GM18868 (cell line): ENCODE results near the gene APLN.

Source experiments
- ATAC-seq: cut with Tn5 transposase; IDR thresholded peaks from one replicate; pipeline ENCODE4 v1.9.1; 2021; ENCODE audit warnings: mild to moderate bottlenecking, moderate library complexity; ENCODE audit not compliant: unreplicated experiment

The APLN gene

GRCh38 chrX:129663171-129663570 lies 8.4 kb upstream of the APLN start:
- ATAC-seq, result no peak

DNA sequence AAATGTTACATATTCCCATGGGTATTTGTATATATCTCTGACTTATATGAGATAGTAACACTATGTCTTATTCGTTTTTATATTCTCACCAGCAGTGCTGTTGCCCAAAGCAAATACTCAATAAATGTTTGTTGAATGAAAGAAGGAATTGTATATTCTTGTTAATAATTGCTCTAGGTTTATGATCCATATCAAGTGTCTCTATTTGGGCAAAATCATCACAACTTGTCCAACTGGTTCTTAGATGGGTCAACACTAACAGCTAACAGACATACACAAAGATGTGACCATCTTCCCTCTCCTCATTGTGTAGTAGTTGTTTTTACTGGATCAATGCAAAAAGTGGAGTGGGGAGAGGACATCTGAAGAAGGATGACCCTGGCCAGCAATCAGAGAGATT lies 6.6 kb upstream of the APLN start:
- no peak for ATAC-seq

DNA sequence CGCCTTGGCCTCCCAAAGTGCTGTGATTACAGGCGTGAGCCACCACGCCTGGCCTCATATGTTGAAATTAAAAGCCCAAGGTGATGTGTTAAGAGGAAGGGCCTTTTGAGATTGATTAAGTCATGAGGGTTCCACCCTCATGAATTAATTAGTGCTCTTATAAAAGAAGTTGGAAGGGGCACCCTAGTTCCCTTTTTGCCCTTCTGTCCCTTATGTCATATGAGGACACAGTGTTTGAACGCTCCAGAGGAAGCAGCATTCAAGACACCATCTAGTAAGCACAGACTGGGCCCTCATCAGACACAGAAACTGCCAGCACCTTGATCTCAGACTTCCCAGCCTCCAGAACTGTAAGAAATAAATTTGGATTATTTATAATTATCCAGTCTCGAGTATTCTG lies 5.1 kb upstream of the APLN start:
- no peak for ATAC-seq

- no peak for ATAC-seq
Measured at GRCh38 chrX:129659141-129659540, 4.4 kb upstream of the APLN start.

- ATAC-seq, result no peak
Measured at GRCh38 chrX:129658429-129658828, 3.7 kb upstream of the APLN start.

DNA sequence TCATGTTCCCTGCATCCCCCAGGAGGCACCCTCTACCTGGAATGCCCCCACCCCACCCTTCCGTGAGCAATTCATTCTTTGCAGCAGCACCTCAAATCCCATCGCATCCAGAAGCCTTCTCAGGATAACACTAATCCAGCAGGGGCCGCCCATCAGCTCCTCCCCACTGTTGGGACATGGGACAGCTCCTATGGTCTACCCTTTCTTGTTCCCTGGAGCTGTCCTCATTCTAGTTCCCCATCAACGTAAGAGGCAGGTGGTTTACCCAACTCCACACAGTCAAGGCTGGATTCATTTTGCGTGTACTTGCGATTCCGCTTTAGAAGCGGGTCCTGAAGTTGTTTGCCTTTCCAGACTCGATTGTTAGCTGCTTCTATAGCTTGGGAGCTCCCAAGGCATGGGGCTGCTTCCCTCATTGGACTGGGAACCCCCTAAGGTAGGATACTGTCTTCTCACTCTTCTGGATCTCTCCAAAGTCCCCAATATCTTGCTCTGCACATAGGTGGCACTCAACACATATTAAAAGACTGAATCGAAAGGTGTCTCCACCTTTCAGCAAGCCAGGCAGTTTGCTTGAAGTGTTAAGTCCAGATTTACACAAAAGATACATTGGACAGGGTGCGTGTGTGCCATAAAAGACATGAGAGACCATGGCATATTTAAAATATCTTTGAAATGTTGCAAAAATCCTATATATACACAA lies 942 bp upstream of the APLN start:
- peak; percentile 34 for ATAC-seq

- peak; percentile 54 for ATAC-seq
Measured at GRCh38 chrX:129653971-129654651, 645 bp downstream of the APLN start.

DNA sequence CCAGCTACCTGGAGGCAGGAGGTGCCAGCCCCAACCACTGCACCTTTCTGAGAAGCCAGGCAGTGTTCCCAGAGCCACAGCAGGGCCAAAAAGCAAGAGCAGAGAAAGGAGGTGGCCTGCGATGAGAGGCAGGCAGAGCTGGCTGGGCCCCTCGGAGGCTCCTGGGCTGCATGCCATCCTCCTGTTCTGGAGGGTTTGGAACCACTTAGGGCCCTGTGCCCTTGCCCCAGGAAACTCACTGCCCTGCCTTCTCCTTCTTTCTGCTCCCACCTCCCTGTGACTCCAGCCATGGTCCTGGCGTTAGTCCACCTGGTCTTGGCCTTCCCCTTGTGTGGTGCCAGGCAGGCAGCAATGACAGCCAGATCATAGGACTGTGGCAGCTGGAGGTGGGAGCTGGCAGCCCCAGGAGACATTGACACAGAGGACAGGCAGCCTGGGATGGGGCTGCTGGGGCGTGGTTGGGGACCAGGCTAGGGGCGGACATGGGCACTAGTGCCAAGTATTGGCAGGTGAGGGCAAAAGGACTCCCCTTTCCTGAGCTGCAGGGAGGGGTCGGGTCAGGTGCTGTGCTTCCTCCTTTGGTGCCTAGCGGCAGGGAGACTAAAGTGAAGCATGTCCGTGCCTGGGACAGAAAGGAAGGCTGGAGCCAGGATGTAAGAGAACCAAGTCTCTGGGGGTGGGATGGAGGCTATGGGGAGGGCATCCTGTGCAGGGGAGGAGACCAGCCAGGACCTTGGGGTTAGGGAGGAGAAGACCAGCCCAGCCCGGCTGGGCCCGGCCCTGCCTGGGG lies 1.4 kb downstream of the APLN start:
- ATAC-seq, result no peak

GRCh38 chrX:129652565-129653169 lies 2.1 kb downstream of the APLN start:
- ATAC-seq, result no peak

GRCh38 chrX:129651756-129652564 lies 2.8 kb downstream of the APLN start:
- ATAC-seq, result no peak

DNA sequence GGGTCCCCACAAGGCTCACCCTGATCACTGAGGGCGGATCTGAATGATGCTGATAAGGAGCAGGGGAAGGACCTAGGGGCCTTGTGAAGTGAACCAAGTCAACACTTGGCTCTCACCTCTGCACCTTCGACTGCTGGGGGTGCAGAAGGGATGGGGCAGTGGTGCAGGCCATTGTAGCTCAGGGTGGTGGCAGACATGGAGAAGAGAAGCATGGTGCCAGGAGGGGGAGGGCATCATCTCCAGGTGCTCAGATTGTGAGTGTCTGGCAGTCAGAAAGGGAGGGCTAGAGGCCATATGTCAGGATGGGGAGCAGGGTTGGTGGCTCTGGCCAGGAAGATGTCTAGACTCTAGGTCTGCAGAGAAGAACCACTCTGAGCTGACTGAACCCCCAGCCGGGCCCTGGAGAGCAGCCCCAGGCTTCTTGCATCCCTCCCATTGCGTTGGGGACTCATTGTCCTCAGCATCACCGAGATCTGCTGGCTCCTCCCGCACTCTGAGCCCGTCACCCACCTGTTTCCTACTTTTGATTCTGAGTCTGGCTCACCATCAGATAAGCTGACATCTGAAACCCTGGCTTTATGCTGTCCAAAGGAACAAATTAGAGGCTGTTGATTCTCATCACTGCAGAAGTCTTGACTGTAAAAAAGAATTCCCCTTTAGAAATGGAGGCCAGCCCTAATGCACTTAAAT lies 3.8 kb downstream of the APLN start:
- ATAC-seq, result no peak

- no peak for ATAC-seq
Measured at GRCh38 chrX:129650183-129650689, 4.5 kb downstream of the APLN start.

DNA sequence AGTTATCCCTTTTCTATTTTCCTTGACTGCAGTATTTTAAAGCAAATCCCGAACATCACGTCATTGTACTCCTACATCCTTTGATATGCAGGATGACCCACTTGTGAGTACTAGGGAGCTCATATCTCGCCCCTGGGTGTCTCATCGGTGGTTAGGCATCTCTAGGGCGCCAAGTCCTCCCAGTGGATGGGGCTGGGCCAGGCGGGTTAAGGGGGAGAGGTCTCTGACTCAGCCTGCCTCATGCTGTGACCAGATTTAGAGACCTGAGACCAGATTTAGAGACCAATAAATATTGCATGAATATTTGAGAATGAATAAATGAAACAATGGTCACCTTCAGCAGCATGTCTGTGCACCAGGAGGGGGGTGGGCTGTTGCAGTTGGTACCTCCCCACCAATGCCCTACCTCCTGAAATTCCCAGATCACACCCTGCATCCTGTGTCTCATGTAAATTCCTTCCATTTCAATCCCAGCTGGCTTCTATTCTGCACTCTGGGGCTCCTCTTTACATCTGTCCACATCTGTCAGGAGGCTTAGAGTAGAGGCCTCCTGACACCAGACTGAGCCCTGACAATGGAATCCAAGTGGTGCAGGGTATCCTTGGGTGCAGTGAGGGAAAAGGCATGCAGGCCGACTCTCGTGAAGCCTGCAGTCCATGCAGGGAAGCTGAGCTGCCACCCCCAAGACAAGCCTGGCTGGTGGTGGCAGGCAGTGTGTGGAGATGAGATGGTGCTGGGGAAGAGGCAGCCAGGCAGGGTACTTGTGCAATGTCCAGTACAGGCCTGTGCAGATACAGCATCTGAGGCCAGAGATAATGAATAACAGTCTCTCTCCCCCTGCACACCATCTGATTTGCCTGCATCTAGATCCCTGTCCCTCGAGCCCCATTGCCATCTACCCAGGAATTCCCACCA lies 5.2 kb downstream of the APLN start:
- ATAC-seq, result no peak

DNA sequence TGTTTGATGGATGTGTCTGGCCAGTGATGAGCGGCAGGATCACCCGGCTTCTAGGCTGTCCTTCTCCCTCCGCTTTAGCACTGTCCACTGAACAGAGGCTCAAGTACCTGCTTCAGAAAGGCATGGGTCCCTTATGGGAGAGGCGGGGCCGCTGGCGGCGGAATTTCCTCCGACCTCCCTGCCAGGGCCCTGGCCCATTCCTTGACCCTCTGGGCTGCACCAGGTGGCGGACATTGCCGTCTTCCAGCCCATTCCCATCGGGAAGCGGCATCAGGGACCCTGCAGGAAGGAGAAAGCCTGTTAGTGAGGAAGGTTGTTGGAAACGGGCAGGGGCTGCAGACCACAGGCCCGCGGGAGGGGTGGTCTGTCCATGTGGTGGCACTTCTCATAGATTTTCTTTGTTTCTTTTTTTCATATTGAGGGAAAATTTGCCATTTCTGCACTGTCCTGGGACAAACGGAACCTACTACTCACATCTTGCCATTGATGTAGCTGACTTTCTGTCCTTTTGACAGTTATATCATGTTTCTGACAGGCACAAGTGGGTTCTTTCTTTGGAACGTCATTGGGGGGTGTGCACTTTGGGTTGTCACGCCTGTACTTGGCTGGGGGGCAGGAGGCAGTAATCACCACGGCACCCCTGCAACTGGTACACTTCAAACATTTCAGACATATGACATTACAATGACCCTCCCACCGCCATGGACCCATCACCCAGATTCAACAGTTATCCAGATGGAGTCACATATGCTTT lies 6.1 kb downstream of the APLN start:
- ATAC-seq, result no peak

DNA sequence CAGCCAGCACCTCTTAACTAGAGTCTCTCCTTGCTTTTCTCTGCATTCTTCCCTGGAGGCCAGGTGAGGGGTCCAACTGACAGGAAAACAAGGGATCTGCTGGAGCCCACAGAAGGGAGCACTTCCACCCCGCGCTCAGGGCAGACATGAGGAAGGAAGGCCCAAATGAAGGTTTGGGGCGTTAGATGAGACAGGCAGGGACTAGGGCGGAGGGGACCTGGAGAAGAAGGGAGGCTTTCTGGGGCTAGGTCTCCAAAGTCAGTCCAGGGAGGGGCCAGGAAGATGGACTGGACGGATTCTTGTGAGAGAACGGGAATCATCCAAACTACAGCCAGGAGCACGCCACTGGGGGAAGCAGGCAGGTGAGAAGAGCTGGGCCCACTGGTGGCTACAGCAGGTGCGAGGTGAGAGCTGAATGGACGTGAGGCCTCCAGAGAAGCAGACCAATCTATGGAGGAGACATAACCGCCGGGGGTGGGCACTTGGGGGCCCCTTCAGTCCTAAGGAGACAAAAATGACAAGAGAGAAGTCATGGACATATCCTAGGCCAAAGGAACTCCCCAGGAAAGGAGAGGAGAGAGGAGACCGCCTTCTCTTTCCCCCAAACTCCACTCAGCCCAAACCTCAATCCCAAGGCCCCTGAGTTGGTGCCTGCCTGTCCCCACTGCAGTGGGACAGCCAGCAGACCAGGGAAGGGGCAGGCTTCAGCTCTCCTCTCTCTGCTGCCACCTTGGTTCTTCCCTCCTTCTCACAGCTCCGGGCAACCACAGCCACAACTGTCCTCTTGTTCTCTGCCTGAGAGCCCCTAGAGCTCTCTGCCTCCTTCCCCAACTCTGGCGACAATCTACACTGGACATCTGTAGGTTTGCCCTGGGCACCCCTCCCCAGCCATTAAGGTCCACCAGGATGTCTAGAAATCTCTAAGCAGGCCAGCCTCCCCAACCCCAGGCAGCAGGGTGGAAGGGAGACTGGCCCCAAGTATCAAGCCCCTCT lies 7.0 kb downstream of the APLN start:
- no peak for ATAC-seq

DNA sequence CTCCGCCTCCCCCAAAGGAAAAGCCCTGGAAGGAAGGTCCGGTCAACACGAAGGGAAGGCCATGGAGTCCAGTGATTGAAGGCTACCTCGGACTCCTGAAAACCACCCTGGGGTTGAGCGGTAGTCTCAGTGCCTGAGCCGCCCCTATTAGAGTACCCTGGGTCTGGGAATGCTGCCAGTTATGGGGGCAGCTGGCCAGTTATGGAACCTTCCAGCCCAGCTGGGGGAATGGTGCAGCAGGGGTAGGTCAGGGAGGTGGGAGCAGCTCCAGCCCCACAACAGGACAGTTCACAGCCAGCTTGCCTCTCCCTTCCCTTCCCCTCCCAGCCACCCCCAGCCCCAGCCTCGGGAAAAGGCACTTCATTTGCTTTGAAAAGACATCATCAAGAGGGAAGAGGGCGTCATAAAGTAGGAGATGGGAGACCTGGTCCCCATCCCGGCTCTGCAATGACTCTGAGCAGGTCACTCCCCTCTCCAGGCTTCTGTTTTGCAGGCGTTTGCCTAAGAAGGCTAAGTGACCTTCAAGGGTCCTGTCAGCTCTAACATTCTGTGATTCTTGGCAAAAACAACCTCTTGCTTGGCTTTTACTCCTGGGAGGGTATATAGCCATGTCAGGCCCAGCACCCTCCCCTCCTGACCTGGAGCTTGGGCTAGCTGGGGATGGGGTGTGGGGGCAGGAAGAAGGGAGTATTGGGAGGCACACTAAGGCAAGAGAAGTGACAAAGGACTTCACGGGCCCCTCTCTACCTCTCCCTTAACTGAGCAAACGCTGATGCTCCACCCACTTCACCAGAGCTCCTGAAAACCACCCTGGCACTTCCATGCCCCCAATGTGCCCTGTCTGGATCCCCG lies 8.0 kb downstream of the APLN start:
- no peak for ATAC-seq
